SK-N-MC (cell line): Measurements from ENCODE around the gene SHROOM4.

Source experiments
- EZH2 ChIP-seq: fragments of 200-600 bp; sonication (generic); IDR thresholded peaks from one replicate; pipeline ENCODE4 v1.6.1; 2017; ENCODE audit warnings: antibody characterized with exemption
- FOXP2 ChIP-seq: optimal IDR thresholded peaks from 2 replicates; pipeline ENCODE3; 2011; ENCODE audit warnings: mild to moderate bottlenecking, moderate library complexity; ENCODE audit not compliant: insufficient read depth; ENCODE audit errors: extremely low read length, control extremely low read depth
- POLR2AphosphoS5 ChIP-seq: IDR thresholded peaks from 2 replicates; pipeline ENCODE4 v1.6.1; 2012; ENCODE audit warnings: mild to moderate bottlenecking, low read depth, low read length, borderline replicate concordance

- TF ChIP-seq POLR2AphosphoS5 (no peak), EZH2 (no peak), FOXP2 (no peak)
These were observed 178.8 kb downstream of the SHROOM4 start for GRCh38 chrX:50635162-50635561.
